Trophoblast cell (in vitro differentiated cells and primary cell): ENCODE measurements around the gene PASK.
A peak's percentile ranks its signal among the peaks of the same experiment; 100 is the strongest.

ENCODE experiments used
- DNase-seq, 2 donors: peaks; one replicate each; pipeline ENCODE4 v3.0.0-alpha.2; 2016
- H2AFZ ChIP-seq: 2 replicates; pipeline ENCODE4 v1.6.1; 2013; ENCODE audit warnings: low read length, moderate library complexity, mild to moderate bottlenecking; ENCODE audit not compliant: insufficient read depth, poor library complexity
- H2AK5ac ChIP-seq: 2 replicates; pipeline ENCODE4 v1.6.1; 2013; ENCODE audit warnings: mild to moderate bottlenecking, low read length
- H2BK120ac ChIP-seq: 2 replicates; pipeline ENCODE4 v1.6.1; 2013; ENCODE audit warnings: low read length, mild to moderate bottlenecking, moderate library complexity; ENCODE audit not compliant: insufficient read depth, poor library complexity
- H2BK12ac ChIP-seq: 2 replicates; pipeline ENCODE4 v1.6.1; 2013; ENCODE audit warnings: mild to moderate bottlenecking, low read length, moderate library complexity
- H2BK5ac ChIP-seq: 2 replicates; pipeline ENCODE4 v1.6.1; 2013; ENCODE audit warnings: low read length, low read depth, moderate library complexity, mild to moderate bottlenecking; ENCODE audit not compliant: poor library complexity
- H3K14ac ChIP-seq: 2 replicates; pipeline ENCODE4 v1.6.1; 2013; ENCODE audit warnings: mild to moderate bottlenecking, low read length
- H3K18ac ChIP-seq: 2 replicates; pipeline ENCODE4 v1.6.1; 2013; ENCODE audit warnings: mild to moderate bottlenecking, low read length
- H3K23ac ChIP-seq: 2 replicates; pipeline ENCODE4 v1.6.1; 2013; ENCODE audit warnings: low read length
- H3K27ac ChIP-seq: 2 replicates; pipeline ENCODE4 v1.5.1; 2013; ENCODE audit warnings: low read depth, mild to moderate bottlenecking, inconsistent platforms, low read length, moderate library complexity
- H3K27me3 ChIP-seq: 2 replicates; pipeline ENCODE4 v1.6.1; 2013; ENCODE audit warnings: inconsistent platforms, mild to moderate bottlenecking, low read length, moderate library complexity; ENCODE audit not compliant: insufficient read depth
- H3K36me3 ChIP-seq, 2 experiments: 1 replicate in 1 of 2; 2 replicates in 1 of 2; pipeline ENCODE4 v1.6.1; 2013; ENCODE audit warnings: low read length in 2 of 2, mild to moderate bottlenecking in 2 of 2, moderate library complexity in 1 of 2; ENCODE audit not compliant: insufficient read depth in 2 of 2, control insufficient read depth in 1 of 2
- H3K4ac ChIP-seq: 2 replicates; pipeline ENCODE4 v1.6.1; 2013; ENCODE audit warnings: low read depth, mild to moderate bottlenecking, low read length, moderate library complexity
- H3K4me1 ChIP-seq, 2 experiments: 1 replicate in 1 of 2; 2 replicates in 1 of 2; pipeline ENCODE4 v1.6.1; 2013; ENCODE audit warnings: low read length in 2 of 2, mild to moderate bottlenecking in 2 of 2, moderate library complexity in 1 of 2; ENCODE audit not compliant: insufficient read depth in 2 of 2, control insufficient read depth in 1 of 2
- H3K4me2 ChIP-seq: 2 replicates; pipeline ENCODE4 v1.6.1; 2013; ENCODE audit warnings: inconsistent platforms, mild to moderate bottlenecking, low read length, moderate library complexity
- H3K4me3 ChIP-seq: 2 replicates; pipeline ENCODE4 v1.5.1; 2013; ENCODE audit warnings: mild to moderate bottlenecking, low read depth, low read length, inconsistent platforms
- H3K79me1 ChIP-seq: one replicate; pipeline ENCODE4 v1.6.1; 2013; ENCODE audit warnings: low read length
- H3K79me2 ChIP-seq: 2 replicates; pipeline ENCODE4 v1.6.1; 2013; ENCODE audit warnings: low read length, mild to moderate bottlenecking; ENCODE audit not compliant: control insufficient read depth, insufficient read depth, poor library complexity
- H3K9ac ChIP-seq: 2 replicates; pipeline ENCODE4 v1.6.1; 2013; ENCODE audit warnings: mild to moderate bottlenecking, low read length
- H3K9me3 ChIP-seq: 2 replicates; pipeline ENCODE4 v1.6.1; 2013; ENCODE audit warnings: low read depth, mild to moderate bottlenecking, control low read depth, inconsistent platforms, low read length; ENCODE audit not compliant: insufficient read depth
- H4K12ac ChIP-seq: 2 replicates; pipeline ENCODE4 v1.6.1; 2013; ENCODE audit warnings: low read depth, mild to moderate bottlenecking, low read length, moderate library complexity
- H4K8ac ChIP-seq: 2 replicates; pipeline ENCODE4 v1.6.1; 2013; ENCODE audit warnings: low read depth, mild to moderate bottlenecking, low read length, moderate library complexity
- H4K91ac ChIP-seq: one replicate; pipeline ENCODE4 v1.6.1; 2013; ENCODE audit warnings: low read depth, mild to moderate bottlenecking, low read length, moderate library complexity
- WGBS: extraction: QIAGEN DNeasy Blood & Tissue Kit; methylation state at CpG from one replicate; pipeline ENCODE4 v1.1.7; 2013; ENCODE audit warnings: missing lambda C conversion rate; ENCODE audit not compliant: insufficient read length, insufficient coverage; ENCODE audit errors: extremely low coverage; 5-methylcytosine and 5-hydroxymethylcytosine counted together

PASK gene

GRCh38 chr2:241183221-241183620 lies 33.9 kb upstream of the PASK start:
- Histone ChIP-seq H2BK5ac (no peak overlapping the region), H3K23ac (no peak overlapping the region), H3K79me2 (no peaks in the 10 kb centered on the region), H3K79me1 (no peaks in the 10 kb centered on the region), H3K9me3 (peaks cover 3% of the 10 kb centered on the region), H3K14ac (no peak overlapping the region), H3K36me3 (peaks cover 11 to 13% of the 10 kb centered on the region in 2 experiments), H3K4ac (no peak overlapping the region), H2AK5ac (no peak overlapping the region), H2BK12ac (no peak overlapping the region), H3K4me2 (no peak overlapping the region), H4K8ac (no peak overlapping the region), H3K27me3 (no peaks in the 10 kb centered on the region), H3K4me3 (no peak overlapping the region), H4K91ac (no peak overlapping the region), H3K4me1 (peaks cover 0 to 3% of the 10 kb centered on the region in 2 experiments), H4K12ac (no peak overlapping the region), H3K9ac (no peak overlapping the region), H2AFZ (no peak overlapping the region), H2BK120ac (no peak overlapping the region), H3K27ac (no peak overlapping the region), H3K18ac (no peak overlapping the region)
- no peak for DNase-seq
- no CpG with 5 or more reads among the region's 9 CpGs for WGBS

- Histone ChIP-seq H3K4ac (no peak overlapping the region), H2BK12ac (no peak overlapping the region), H3K27ac (no peak overlapping the region), H3K79me2 (no peaks in the 10 kb centered on the region), H3K23ac (no peak overlapping the region), H3K79me1 (no peaks in the 10 kb centered on the region), H4K8ac (no peak overlapping the region), H3K4me1 (peaks cover 0 to 3% of the 10 kb centered on the region in 2 experiments), H2AK5ac (no peak overlapping the region), H3K36me3 (peaks cover 14 to 16% of the 10 kb centered on the region in 2 experiments), H4K12ac (no peak overlapping the region), H3K27me3 (no peaks in the 10 kb centered on the region), H3K9ac (no peak overlapping the region), H2BK120ac (no peak overlapping the region), H3K18ac (no peak overlapping the region), H3K4me2 (no peak overlapping the region), H3K4me3 (no peak overlapping the region), H3K14ac (no peak overlapping the region), H3K9me3 (peaks cover 5% of the 10 kb centered on the region), H4K91ac (no peak overlapping the region), H2BK5ac (no peak overlapping the region), H2AFZ (no peak overlapping the region)
- WGBS, result no CpG with 5 or more reads among the region's 28 CpGs
- DNase-seq, result no peak
Measured at GRCh38 chr2:241182531-241183133, 33.4 kb upstream of the PASK start.

- no peak overlapping the region for H3K14ac ChIP-seq
- no peak overlapping the region for H3K23ac ChIP-seq
- H2BK120ac ChIP-seq, result no peak overlapping the region
- H3K79me1 ChIP-seq, result no peaks in the 10 kb centered on the region
- no CpG with 5 or more reads among the region's 3 CpGs for WGBS
- H3K9ac ChIP-seq, result no peak overlapping the region
- H4K12ac ChIP-seq, result no peak overlapping the region
- H3K4me1 ChIP-seq, result peaks cover 0 to under 1% of the 10 kb centered on the region in 2 experiments
- no peak overlapping the region for H4K91ac ChIP-seq
- no peak for DNase-seq
- H3K4ac ChIP-seq, result no peak overlapping the region
- no peak overlapping the region for H3K27ac ChIP-seq
- H3K4me2 ChIP-seq, result no peak overlapping the region
- no peak overlapping the region for H4K8ac ChIP-seq
- H2AFZ ChIP-seq, result no peak overlapping the region
- peaks cover 5% of the 10 kb centered on the region for H3K9me3 ChIP-seq
- peaks cover 16 to 18% of the 10 kb centered on the region in 2 experiments for H3K36me3 ChIP-seq
- no peak overlapping the region for H2BK5ac ChIP-seq
- no peaks in the 10 kb centered on the region for H3K27me3 ChIP-seq
- no peaks in the 10 kb centered on the region for H3K79me2 ChIP-seq
- H2BK12ac ChIP-seq, result no peak overlapping the region
- H2AK5ac ChIP-seq, result no peak overlapping the region
- no peak overlapping the region for H3K18ac ChIP-seq
- H3K4me3 ChIP-seq, result no peak overlapping the region
Measured at GRCh38 chr2:241182126-241182525, 32.9 kb upstream of the PASK start.

- WGBS, result no CpG with 5 or more reads among the region's 12 CpGs
Measured at GRCh38 chr2:241180495-241180894, 31.2 kb upstream of the PASK start.

More at GRCh38 chr2:241180495-241180894, 31.2 kb upstream of the PASK start:
- H3K14ac ChIP-seq, result no peak overlapping the region
- peaks cover 5% of the 10 kb centered on the region for H3K9me3 ChIP-seq
- H3K27ac ChIP-seq, result no peak overlapping the region
- no peaks in the 10 kb centered on the region for H3K79me2 ChIP-seq
- no peak overlapping the region for H3K4me3 ChIP-seq
- H2AFZ ChIP-seq, result no peak overlapping the region
- H2AK5ac ChIP-seq, result no peak overlapping the region
- no peak overlapping the region for H3K23ac ChIP-seq
- no peak overlapping the region for H3K18ac ChIP-seq
- no peaks in the 10 kb centered on the region for H3K79me1 ChIP-seq
- H3K27me3 ChIP-seq, result no peaks in the 10 kb centered on the region
- H2BK120ac ChIP-seq, result no peak overlapping the region
- H4K12ac ChIP-seq, result no peak overlapping the region
- H3K4me2 ChIP-seq, result no peak overlapping the region
- H2BK12ac ChIP-seq, result no peak overlapping the region
- no peak overlapping the region for H4K8ac ChIP-seq
- no peaks in the 10 kb centered on the region for H3K4me1 ChIP-seq
- H3K36me3 ChIP-seq, result peaks cover 16 to 24% of the 10 kb centered on the region in 2 experiments
- no peak overlapping the region for H2BK5ac ChIP-seq
- no peak overlapping the region for H4K91ac ChIP-seq
- no peak overlapping the region for H3K9ac ChIP-seq
- no peak overlapping the region for H3K4ac ChIP-seq
- peak in 1 of 2 donors; percentile 24 for DNase-seq
